GM12875 (cell line): ENCODE results near the gene BRCA2.

Experiments
- H3K4me3 ChIP-seq: one replicate; pipeline ENCODE4 v1.5.1; 2011; ENCODE audit warnings: low read depth, low read length, control low read depth
- CTCF ChIP-seq: IDR thresholded peaks from 2 replicates; pipeline ENCODE4 v1.5.1; 2011; ENCODE audit warnings: low read depth, mild to moderate bottlenecking, control low read depth, inconsistent platforms, low read length, moderate library complexity, borderline replicate concordance; ENCODE audit not compliant: insufficient read depth

Gene BRCA2

GRCh38 chr13:32315238-32316027 lies at the start of gene BRCA2, which contains the start of gene ZAR1L:
Gene BRCA2 (plus strand): TSS chr13:32315508. CDS start chr13:32316461, 953 bp downstream.
Gene ZAR1L (minus strand): TSS chr13:32315363. CDS start chr13:32311925, 3,438 bp downstream.
- H3K4me3 ChIP-seq = peak within 1 kb of the TSS; percentile 99
- TF ChIP-seq CTCF = no peak

GRCh38 chr13:32265726-32266125 lies 49.6 kb upstream of the BRCA2 start:
- no peak overlapping the region for H3K4me3 ChIP-seq
- TF ChIP-seq CTCF = no peak

- H3K4me3 ChIP-seq = no peak overlapping the region
- TF ChIP-seq CTCF = no peak
These were observed 49.2 kb upstream of the BRCA2 start for GRCh38 chr13:32266130-32266529.

- no peak overlapping the region for H3K4me3 ChIP-seq
- TF ChIP-seq CTCF = peak; percentile 92
These were observed 47.4 kb upstream of the BRCA2 start for GRCh38 chr13:32267836-32268439.

GRCh38 chr13:32272021-32272683 lies 43.2 kb upstream of the BRCA2 start:
- TF ChIP-seq CTCF = no peak
- no peak overlapping the region for H3K4me3 ChIP-seq

GRCh38 chr13:32277839-32278238 lies 37.5 kb upstream of the BRCA2 start:
- H3K4me3 ChIP-seq = no peak overlapping the region
- no peak for TF ChIP-seq CTCF

- H3K4me3 ChIP-seq = no peak overlapping the region
- TF ChIP-seq CTCF = no peak
These were observed 36.9 kb upstream of the BRCA2 start for GRCh38 chr13:32278426-32278825.
